ENCODE data around the gene SLC29A1.

DNA sequence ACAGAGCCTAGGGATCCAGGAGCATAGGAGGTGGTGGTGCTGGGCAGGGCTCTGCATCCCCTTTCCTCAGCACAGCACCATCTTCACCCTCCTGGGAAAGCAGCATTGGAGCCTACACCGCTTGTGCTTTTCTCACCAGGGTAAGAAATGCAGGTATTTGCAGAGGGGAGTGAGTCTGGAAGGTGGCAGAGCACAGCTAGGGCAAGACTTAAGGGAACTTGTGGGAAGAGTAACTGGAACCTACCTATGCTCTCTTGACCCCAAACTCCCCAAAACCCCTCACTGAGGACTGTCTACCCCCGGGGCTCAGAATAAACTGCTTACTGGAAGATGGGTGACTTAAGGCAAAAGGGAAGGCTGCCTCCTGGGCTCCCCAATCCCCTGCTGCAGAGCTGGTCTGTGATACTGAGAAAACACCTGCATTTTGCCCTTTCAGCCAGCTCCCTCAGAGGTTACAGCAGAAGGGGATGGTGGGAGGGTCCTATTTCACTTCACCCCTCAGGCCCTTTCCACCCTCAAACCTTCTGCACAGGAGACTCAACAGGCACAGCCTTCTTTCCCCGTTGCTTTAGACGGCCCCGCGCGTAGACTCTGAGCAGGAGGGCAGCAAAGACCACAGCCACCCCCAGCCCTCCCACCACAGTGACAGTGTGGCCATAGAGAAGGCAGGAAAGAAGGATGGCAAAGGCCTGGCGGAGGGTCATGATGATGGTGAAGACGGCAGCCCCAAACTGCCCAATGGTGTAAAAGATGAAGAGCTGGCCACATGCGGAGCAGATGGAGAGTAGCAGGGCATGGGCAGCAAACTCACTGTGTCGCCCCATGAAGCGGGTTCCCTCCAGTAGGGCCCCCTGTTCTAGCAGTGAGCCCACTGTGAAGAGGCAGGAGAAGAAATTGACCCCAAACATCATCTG, 31.1 kb downstream of the SLC29A1 start:
- TF ChIP-seq NFE2L2 (conservative IDR thresholded peaks at IDR 0.05; ENCODE audit: low read length): no peak
- no peak for TF ChIP-seq NPAS2 (CRISPR knock-in tag; IDR thresholded peaks at IDR 0.05; ENCODE audit: borderline replicate concordance)
- no peak for TF ChIP-seq EP300 (IDR thresholded peaks at IDR 0.05)
- TF ChIP-seq, protein P1, sequence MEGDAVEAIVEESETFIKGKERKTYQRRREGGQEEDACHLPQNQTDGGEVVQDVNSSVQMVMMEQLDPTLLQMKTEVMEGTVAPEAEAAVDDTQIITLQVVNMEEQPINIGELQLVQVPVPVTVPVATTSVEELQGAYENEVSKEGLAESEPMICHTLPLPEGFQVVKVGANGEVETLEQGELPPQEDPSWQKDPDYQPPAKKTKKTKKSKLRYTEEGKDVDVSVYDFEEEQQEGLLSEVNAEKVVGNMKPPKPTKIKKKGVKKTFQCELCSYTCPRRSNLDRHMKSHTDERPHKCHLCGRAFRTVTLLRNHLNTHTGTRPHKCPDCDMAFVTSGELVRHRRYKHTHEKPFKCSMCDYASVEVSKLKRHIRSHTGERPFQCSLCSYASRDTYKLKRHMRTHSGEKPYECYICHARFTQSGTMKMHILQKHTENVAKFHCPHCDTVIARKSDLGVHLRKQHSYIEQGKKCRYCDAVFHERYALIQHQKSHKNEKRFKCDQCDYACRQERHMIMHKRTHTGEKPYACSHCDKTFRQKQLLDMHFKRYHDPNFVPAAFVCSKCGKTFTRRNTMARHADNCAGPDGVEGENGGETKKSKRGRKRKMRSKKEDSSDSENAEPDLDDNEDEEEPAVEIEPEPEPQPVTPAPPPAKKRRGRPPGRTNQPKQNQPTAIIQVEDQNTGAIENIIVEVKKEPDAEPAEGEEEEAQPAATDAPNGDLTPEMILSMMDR (IDR thresholded peaks at IDR 0.05): no peak
- peak; percentile 19; the same call in 1 of the 2 replicates for TF ChIP-seq POLR2A (IDR thresholded peaks at IDR 0.05; ENCODE audit: low read length)
- TF ChIP-seq JUNB (IDR thresholded peaks at IDR 0.05): no peak
- no peak for TF ChIP-seq HMGXB4 (CRISPR knock-in tag; IDR thresholded peaks at IDR 0.05; ENCODE audit: borderline replicate concordance)
- no peak; the same call in 1 of the 2 replicates for TF ChIP-seq REST (IDR thresholded peaks at IDR 0.05)
- TF ChIP-seq RFX5 (IDR thresholded peaks at IDR 0.05): no peak
- no peak for TF ChIP-seq CHD4 (IDR thresholded peaks at IDR 0.05; ENCODE audit: borderline replicate concordance)
- TF ChIP-seq MAX (IDR thresholded peaks at IDR 0.05): no peak
- TF ChIP-seq BCL3 (IDR thresholded peaks at IDR 0.05): 0 out of 3 replicates have a peak, but pooled peaks have one; percentile 39
